Activated CD4-positive, alpha-beta T cell treated with anti-CD3 and anti-CD28 coated beads for 24 hours (primary cell): ENCODE data around the gene HS6ST3.

Experiments used
- DNase-seq, 2 donors: peaks; one replicate each; pipeline ENCODE4 v3.0.0-alpha.2; 2020; ENCODE audit warnings: low read depth in 2 of 2

The HS6ST3 gene

DNA sequence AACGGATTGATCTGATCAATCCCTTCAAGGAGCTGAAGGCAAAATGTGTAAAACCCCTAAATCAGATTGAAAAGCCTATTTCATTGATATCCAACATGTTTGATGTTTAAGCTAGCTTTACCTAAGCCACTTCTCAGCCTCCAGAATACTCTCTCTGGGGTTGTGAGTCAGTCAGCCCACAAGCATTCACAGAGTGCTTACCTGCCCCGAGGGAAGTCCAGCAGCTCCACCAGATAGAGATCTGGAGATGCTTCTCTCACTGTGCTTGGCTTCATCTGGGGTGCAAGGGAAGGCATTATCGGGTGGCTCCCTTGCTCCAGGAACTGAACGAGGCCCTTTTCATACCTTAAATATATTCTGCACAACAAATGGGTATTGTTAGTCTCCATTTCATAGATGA, 744.7 kb downstream of the HS6ST3 start:
- no peak for DNase-seq

DNA sequence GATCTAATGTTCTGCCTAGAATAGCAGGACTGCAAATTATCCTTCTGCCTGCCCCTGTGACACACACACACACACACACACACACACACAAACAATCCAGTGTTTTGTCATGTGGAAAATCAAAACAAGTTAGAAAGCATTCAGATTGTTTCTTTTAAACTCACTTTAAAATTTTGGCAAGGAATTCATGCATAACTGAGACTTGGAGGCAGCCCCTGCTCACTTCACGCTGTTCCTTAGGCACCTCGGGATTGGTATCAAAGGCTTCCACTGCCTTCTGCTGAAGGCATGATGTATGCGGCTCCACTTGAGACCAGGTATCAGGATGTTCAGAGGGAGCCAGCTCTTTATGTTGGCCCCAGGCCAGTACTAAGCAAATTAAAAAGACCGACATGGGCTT, 745.6 kb downstream of the HS6ST3 start:
- DNase-seq, result no peak

DNA sequence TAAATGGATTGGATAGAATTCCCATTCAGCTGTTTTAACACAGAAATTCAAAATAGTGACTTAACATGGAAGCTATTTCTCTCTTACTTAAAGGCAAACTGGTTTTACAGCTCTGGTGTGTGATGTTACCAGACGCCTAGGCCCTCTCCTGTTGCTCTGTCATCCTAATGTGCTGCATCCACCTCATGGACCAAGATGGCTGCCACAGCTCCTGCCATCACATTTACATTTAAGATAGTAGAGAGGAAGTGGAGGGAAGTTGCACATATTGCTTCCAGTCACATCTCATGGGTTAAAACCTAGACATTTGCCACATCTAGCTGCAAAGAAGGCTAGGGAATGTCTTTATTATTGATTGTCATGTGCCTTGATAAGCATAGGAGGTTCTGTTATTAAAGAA, 746.8 kb downstream of the HS6ST3 start:
- no peak for DNase-seq

DNA sequence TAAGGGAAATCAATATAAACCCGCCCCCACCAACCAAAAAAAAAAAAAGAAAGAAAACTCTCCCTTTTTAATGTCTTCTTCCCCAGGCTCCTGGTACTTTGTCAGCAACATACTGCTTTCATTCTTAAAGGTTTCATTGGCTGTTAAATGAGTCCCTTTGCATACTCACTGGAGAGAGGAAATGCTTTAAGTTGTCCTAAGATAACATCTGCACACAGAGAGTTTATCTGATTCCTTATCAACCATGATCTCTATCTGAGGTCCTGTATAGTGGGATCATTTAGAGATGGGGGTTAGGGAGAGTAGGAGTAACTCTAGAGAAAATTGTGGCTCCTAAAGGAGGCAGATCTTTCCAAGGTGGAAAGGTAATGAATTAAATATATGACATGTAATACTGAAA, 747.9 kb downstream of the HS6ST3 start:
- DNase-seq, result no peak

DNA sequence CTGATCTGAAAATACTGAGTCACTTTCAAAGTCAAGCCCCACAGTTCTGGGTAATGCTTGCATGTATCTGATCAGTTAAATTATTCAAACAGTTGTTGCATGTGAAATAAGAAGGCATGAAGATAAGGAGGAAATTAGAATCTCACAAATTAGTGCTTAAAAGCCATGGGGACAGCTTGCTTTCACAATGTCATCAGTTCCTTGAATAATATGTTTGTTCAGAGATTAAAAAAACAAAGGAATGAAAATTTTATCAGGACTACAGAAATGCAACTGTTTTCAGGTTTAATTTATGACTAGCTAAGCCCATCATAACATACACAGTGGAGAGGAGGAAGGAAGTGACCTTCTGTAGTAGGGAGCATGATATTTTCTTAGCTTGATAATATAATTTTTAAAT, 754.3 kb downstream of the HS6ST3 start:
- DNase-seq, result no peak

DNA sequence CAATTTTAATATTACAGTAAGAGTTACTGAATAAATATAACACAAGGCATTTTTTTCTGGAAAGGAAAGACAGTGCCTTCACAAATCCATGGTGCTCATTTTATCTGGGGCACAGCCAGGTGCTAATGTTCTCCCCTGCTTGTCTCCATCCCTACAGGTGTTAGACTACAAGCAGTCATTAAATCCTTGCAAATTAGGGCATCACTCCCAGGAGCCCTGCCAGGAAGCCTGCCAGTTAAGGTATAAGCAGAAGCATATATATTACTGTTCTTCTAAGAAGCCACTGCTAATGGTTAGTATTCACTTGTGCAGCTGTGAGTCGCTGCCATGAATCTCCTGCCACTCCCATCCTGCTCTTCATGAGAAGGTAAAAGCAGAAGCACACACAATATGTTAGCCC, 754.7 kb downstream of the HS6ST3 start:
- DNase-seq, result no peak

DNA sequence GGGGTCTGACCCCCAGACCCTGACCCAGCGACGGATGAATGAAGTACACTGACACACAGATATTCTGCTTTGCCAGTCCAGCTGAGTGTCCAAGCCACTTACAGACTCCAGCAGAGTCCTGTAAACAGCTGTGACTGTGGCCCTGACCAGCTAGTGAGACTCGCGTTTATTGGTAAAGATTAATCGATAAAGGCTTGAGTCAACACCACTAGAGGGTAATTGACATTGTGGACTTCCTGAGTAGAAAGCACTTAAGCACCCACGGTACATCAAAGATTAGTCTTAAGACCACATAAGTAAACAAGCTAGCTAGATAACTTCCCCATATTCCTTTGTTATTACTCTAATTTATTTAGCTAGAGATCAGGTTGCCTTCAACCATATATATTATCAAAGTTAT, 758.4 kb downstream of the HS6ST3 start:
- no peak for DNase-seq

DNA sequence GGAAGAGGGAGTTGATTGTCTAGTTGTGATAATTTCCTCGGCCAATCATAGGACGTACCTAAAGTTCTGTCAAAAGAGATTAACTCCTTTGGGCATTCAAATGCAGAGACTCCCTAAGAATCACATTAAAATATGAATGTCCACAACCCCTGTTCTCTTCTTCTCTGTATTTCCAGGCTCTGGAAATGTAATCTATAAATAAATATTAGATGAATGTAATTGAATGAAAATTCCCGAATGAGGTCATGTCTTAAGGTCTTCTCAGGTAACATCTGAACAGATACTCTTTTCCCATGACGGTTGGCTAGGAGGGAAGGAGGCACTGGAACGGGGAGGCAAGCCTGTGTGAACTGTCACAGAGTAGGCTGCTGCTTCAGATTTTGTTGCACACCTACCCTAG, 759.2 kb downstream of the HS6ST3 start:
- no peak for DNase-seq

DNA sequence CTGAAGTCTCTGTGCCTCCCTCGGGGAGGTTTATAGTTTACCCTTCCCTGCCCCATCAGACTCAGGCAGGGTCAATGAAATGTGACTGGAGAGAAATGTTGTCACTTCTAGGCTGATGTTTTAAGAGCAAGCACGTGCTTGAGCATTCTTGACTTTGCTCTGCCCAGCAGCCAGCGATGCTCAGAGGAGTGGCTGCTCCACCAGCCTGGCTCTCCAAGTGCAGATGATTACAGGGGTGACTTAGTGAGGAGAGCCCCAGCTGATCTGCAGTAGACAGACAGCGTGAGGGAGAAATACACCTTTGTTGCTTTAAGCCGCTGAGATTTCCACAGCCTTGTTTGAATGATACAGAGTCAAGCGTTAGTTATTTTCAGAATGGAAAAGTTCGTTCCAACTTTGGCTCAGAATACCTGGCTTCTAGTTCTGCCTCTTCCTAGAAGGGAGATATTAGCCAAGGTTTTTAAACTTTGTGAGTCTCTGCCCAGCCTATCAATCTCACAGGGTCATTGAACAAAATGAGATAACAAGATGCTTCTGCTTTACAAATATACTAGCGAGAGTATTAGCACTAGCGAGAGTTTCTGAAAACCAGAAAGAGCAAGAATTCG, 760.7 kb downstream of the HS6ST3 start:
- no peak for DNase-seq

DNA sequence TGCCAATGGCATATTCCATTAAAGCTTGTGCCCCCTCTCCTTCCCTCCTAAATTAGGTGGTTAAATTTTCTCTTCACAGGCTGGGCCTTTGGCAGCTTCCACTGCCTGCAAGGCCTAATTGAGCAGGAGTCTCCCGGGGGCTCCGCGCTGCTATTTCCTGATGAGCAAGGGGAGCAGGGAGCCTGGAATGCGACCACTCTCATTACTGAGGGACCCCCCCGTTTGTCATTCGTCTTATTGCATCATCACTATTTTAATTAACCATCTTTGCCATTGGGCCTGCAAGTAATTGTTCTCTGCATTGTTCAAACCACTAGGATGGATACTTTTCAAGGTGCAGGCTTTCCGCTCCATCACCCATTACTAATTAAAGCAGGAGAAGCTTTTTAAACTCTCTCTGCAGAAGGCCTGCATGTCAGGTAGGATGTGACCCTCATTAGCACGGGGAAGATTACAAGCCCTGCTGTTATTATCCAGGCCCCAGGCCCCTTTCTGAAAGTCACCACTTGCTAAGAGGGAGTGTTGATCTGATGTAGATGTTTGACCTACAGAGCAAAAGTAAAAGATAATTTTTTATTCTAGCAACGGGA, 762.0 kb downstream of the HS6ST3 start:
- no peak for DNase-seq

DNA sequence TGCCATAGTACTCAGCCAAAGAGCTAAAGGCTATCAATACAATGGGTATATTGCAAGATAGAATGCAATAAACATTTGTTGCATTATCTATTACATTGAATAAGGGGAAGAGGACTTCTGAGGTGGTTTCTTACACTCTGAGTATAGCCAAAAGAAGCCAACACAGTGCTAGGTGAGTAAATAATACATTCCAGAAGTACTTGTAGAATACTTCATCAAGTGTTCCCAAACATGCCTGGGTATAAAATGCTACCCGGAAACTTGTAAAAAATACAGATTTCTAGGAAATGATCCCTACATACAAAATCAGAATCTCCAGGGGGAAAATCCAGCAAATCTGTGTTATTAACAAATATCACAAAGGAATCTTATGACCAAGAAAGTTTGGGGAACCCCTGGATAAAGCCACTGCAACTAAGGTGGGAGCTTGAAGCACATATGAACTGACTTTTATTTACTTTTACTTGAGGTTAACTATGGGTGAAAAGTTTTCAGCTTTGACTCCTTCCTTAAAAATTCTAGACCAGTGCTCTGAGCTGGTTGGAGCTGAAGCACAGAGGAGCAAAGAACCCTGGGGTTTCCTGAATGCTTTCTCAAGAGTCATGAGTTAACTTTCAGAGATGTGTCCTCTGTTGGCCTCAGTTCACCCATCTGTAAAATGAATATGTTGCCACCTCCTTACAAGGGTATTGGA, 768.4 kb downstream of the HS6ST3 start:
- DNase-seq, result no peak

DNA sequence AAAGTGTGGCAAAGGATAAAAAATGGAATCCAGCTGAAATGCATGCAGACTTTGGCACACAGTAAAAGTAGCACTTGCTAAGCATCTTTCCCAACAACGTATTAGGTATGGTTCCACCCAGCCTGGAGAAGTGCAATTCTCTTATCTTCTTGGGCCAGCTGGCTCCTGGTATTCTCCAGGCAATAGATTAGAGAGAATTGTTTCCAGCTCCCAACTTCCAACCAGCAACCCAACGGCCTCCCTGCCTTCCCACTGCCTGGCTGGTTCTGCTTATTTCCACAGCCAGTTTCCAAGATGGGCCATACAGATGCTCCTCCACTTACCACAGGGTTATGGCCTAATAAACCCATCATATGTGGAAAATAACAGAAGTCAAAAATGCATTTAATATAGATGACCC, 771.0 kb downstream of the HS6ST3 start:
- no peak for DNase-seq

DNA sequence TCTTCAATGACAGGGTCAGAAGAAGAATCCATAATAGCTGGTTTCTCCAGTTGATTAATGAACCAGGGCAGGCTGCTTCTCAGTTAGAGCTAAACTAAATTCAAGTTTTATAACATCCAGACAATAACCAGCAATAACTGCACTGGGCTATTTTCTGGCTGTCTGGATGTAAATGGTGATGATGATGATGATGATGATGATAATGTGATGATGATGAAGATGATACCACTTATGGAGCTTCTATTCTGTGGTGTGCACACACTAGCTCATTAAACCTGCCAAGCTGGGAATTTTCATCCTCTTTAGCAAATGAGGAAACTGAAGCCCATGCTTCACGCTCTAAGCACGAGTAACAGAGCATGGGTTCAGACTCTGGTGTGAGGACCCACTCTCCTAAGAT, 772.2 kb downstream of the HS6ST3 start:
- DNase-seq, result no peak

DNA sequence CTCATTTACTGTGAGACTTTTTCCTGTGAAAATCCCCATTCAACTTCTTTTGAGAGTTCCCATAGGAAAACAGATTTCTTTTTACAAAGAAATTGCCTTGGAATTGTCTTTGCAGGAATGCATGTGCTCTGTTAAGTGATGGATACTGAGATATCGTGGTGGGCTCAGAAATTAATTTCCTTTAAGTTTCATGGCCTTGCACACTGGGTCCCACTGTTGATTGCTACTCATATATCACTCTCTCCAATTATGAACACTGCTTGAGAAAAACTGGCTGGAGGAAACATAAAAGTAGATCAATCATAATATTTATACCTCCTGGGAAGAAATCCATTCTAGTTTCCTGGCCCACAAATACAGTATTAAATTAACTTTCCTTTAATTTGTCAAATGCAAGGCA, 773.1 kb downstream of the HS6ST3 start:
- DNase-seq, result no peak

DNA sequence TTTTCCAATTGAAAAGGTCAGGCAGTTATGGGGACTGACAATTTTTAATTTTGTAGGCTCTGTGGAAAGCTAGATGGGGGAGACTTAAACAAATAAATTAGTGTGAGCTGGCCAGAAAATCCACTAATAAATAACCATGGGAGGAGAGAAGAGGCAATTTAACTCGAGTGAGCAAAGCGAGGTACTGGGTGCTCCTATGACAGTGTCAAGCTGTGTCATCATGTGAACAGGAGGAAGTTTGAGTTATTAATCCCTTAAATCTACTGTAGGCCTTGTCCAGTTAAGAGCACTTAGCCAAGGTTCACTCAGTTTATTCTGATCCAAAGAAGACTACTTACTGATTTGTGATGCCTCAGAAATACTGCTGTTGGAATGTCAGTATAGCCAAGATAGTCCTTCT, 781.6 kb downstream of the HS6ST3 start:
- DNase-seq, result no peak

DNA sequence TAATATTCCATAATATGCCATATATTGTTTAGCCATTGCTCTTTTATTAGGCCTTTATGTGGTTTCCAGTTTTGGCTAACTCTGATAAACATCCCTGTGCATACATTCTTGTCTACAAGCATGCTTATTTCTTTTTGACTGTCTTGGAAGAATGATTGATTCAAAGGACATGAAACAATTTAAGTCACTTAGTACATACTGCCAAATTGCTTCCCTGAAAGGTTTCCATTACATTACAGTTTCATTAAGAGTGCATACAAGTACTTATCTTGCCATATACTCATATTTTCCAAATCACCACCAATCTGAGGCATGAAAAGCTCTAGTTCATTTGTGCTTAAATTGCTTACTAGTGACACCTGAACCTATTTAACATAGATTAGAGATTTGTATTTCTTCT, 790.5 kb downstream of the HS6ST3 start:
- no peak for DNase-seq
